ENCODE data around the gene FREM2.

DNA sequence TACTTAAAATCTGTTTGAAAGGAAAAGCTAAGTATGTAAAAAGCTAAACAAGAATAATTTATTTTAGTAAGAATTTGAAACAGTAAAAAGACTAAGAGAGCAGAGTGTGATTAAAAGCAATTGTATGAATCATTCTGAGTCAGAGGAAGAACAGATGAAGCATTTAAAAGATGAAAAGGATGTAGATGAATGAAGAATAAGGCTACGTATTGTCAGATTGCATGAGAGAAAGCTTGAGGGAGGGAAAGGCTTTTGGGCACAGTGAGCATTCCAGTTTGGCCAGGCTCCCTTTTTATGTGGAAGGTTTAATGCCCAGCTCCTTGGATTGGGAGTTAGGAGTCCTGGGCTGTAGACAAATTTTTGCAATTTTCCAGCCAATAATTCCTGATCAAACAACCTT is 117.7 kb downstream of the FREM2 start:
- TF ChIP-seq POLR2A (IDR thresholded peaks at IDR 0.05): no peak
- TF ChIP-seq, protein P1, sequence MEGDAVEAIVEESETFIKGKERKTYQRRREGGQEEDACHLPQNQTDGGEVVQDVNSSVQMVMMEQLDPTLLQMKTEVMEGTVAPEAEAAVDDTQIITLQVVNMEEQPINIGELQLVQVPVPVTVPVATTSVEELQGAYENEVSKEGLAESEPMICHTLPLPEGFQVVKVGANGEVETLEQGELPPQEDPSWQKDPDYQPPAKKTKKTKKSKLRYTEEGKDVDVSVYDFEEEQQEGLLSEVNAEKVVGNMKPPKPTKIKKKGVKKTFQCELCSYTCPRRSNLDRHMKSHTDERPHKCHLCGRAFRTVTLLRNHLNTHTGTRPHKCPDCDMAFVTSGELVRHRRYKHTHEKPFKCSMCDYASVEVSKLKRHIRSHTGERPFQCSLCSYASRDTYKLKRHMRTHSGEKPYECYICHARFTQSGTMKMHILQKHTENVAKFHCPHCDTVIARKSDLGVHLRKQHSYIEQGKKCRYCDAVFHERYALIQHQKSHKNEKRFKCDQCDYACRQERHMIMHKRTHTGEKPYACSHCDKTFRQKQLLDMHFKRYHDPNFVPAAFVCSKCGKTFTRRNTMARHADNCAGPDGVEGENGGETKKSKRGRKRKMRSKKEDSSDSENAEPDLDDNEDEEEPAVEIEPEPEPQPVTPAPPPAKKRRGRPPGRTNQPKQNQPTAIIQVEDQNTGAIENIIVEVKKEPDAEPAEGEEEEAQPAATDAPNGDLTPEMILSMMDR (IDR thresholded peaks at IDR 0.05): no peak
